LNCaP clone FGC (cell line): Measurements from ENCODE around the gene GNG7.

ENCODE experiments used
- DNase-seq: peaks from one replicate; pipeline ENCODE4 v3.0.0-alpha.2; 2011; ENCODE audit warnings: low read depth
- H3K4me3 ChIP-seq: 2 replicates; pipeline ENCODE4 v1.5.1; 2011; ENCODE audit warnings: mild to moderate bottlenecking, low read depth, low read length, control low read depth
- TF ChIP-seq, protein P1 (sequence below): IDR thresholded peaks from 2 replicates; pipeline ENCODE4 v1.5.1; 2012; ENCODE audit warnings: mild to moderate bottlenecking; ENCODE audit not compliant: control insufficient read depth, insufficient read depth; ENCODE audit errors: extremely low read depth

Gene GNG7

DNA sequence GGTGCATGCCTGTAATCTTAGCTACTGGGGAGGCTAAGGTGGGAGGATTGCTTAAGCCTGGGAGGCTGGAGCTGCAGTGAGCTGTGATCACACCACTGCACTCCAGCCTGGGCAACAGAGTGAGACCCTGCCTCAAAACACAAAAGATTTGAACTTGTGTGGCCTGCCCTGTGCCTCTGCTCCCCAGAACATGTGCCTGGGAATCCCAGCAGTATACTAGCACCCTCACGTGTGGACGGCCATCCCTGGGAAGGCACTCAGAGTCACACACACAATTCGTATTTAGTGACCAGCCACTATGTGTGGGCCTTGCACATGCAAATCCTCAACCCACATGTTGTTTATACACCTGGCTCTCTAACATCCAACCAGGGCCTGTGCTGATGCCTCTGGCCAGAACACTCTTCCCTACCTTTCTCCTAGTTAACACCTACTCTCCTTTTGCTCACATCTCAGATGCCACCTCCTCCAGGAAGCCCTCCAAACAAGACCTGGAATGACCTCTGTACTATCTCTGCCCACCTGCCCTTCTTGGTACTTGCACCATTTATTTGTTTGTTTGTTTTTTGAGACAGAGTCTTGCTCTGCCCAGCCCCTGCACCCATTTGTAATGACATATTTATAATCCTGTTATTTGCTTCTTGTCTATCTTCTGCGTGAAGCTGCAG, 218.9 kb downstream of the GNG7 start:
- DNase-seq, result no peak
- TF ChIP-seq, protein P1, sequence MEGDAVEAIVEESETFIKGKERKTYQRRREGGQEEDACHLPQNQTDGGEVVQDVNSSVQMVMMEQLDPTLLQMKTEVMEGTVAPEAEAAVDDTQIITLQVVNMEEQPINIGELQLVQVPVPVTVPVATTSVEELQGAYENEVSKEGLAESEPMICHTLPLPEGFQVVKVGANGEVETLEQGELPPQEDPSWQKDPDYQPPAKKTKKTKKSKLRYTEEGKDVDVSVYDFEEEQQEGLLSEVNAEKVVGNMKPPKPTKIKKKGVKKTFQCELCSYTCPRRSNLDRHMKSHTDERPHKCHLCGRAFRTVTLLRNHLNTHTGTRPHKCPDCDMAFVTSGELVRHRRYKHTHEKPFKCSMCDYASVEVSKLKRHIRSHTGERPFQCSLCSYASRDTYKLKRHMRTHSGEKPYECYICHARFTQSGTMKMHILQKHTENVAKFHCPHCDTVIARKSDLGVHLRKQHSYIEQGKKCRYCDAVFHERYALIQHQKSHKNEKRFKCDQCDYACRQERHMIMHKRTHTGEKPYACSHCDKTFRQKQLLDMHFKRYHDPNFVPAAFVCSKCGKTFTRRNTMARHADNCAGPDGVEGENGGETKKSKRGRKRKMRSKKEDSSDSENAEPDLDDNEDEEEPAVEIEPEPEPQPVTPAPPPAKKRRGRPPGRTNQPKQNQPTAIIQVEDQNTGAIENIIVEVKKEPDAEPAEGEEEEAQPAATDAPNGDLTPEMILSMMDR, result no peak
- H3K4me3 ChIP-seq, result no peak overlapping the region

DNA sequence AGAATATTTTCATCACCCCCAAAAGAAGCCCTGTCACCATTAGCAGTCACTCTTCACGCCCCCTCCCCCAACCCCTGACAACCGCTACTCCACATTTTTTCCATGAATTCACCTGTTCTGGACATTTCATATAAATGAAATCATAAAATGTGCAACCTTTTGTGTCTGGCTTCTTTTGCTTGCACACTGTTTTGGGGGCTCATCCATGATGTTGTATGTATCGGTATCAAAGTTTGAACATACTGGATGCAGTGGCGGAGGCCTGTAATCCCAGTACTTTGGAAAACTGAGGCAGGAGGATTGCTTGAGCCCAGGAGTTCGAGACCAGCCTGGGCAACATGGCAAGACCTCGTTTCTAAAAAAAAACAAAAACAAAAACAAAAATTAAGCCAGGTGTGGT, 219.4 kb downstream of the GNG7 start:
- TF ChIP-seq, protein P1, result no peak
- no peak overlapping the region for H3K4me3 ChIP-seq
- no peak for DNase-seq

DNA sequence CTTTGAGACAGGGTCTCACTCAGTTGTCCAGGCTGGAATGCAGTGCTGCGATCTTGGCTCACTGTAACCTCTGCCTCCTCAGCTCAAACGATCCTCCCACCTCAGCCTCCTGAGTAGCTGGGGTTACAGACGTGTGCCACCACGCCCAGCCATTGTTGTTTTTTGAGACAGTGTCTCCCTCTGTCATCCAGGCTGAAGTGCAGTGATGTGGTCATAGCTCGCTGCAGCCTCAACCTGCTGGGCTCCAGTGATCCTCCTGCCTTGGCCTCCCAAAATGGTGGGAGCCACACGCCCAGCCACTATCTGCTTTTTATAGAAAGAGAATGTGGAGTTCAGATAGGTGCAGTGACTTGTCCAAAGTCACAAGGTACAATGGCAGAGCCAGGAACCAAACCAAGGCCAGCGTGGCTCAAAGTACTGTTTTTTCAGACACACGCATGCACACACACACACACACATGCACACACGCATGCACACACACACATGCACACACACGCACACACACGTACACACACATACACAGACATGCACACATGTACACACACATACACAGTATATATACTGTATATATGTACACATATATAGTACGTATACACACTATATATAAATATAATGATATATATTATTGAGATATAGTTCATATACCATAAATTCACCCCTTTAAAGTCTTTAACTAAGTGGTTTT, 220.0 kb downstream of the GNG7 start:
- no peak overlapping the region for H3K4me3 ChIP-seq
- DNase-seq, result no peak
- TF ChIP-seq, protein P1, result no peak

DNA sequence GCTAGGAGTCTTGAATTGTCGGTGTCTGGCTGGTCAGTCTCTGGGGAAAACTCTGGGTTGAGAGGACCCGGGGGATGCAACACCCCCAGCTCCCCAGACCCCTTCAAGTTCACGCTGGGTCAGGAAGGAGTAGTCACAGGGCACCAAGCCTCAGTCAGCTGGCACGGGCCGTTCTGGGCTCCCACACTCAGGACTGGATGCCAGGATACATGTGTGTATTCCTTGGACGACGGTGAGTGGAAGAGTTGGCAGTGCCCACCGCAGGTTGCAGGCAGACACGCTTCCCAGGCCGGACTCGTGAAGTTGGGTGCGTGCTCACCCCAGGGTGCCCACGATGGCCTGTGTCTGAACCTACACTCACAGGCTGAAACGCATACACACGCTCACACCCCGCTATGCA, 221.0 kb downstream of the GNG7 start:
- DNase-seq, result no peak
- TF ChIP-seq, protein P1, result no peak
- H3K4me3 ChIP-seq, result no peak overlapping the region

DNA sequence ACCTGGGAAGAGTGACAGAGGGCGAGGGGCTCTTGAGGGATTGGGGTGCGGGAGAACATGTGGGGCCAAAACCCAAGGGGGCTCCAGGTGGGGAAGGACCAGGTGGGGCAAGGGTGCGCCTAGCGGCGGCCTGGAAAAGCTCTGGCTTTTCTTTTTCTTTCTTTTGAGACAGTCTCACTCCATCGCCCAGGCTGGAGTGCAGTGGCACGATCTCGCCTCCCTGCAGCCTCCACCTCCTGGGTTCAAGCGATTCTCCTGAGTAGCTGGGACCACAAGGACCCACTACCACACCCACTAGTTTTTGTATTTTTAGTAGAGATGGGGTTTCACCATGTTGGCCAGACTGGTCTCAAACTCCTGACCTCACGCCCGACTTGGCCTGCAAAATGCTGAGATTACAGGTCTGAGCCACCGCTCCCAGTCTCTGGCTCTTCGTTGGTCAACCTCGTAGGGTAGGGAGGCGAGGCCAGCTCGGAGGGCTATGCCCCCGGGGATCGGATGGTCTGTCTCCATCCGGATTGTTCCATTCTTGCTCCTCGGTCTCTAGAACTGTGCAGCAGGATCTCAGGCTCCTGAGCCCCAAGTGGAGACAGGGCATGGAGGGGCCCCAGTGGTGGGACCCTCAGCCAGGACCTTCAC, 222.8 kb downstream of the GNG7 start:
- DNase-seq, result no peak
- TF ChIP-seq, protein P1, result no peak
- H3K4me3 ChIP-seq, result no peak overlapping the region

DNA sequence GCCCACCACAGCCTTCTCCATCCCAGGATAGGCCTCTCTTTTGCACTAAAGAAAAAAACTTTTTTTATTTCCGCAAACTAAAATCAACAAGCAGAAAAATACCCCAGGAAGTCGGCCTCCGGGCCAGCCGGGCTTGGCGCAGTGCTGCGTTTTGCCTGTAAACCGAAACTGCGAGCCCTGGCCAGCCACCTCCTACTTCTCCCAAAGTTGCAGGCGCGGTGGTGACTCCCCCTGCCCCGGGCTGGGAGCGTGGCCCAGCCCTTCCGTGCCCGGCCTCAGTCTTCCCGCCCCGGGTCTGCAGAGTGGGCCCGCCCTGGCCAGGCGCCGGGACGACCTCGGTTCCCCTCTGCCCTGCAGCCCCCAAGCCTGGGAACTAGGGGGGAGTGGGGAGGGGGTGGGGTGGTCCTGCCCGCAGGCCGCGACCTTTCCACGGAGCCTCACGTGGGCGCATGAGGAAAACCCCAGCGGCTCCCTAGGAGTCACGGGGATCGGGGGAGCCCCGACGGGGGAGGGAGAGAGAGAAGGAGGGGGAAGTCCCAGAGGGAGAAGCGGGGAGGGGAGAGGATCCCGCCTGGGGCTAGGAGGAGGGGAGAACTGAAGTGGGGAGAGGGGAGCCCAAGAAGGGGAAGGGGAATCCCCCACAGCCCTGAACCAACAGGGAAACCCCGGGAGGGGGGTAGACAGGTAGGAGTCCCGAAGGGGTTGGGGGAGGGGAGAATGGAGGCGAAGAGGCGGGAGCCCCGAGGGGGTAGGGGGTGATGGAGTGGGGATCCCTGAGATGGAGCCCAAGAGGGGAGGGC, 223.5 kb downstream of the GNG7 start:
- TF ChIP-seq, protein P1, result no peak
- no peak for DNase-seq
- peak overlapping the region; percentile 90 for H3K4me3 ChIP-seq
